Pulmonary artery endothelial cell (primary cell): ENCODE results near the gene SMTNL2. TPM values are rescaled to one million over a fixed set of nuclear protein-coding genes. Genes with fewer than 3 reads are reported as not detected.
"Not testable (repeated sequence)": the region's sequence is repeated elsewhere in the genome, so short reads cannot be mapped to it uniquely, and the experiment has no call there.

ENCODE experiments used
- DNase-seq: peaks from one replicate; pipeline ENCODE4 v3.0.0-alpha.2; 2011; ENCODE audit warnings: low read depth, low spot score
- total RNA-seq: library from RNA; depleted of rRNA; stranded (reverse); fragments of >200 nt; gene quantifications from 2 replicates; pipeline ENCODE4 v1.2.3, GENCODE V29; 2014

SMTNL2 gene
- total RNA-seq, 1 donor from 2014 or later, result not detected

DNA sequence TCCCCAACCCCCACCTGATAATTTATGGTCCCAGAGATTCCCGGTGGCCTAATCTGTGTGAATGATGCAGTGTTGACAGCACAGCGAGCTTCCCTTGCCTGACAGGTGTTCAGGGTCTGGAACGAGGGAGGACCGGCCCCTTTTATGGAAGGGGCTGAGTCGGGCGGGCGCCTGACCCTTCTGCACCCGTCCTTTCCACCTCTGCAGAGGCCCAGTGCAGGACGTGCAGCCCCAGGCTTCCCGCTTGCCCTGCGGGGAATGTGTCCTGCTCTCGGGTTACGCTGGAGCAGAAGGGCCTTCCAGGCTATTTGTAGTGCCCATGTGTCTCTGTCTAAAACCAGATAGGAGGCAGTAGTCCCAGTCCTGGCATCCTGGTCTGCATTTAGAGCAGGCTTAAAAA, 16.2 kb downstream of the SMTNL2 start:
- DNase-seq, result no peak

- DNase-seq, result no peak
Observed at GRCh38 chr17:4601326-4601725, 17.0 kb downstream of the SMTNL2 start.

DNA sequence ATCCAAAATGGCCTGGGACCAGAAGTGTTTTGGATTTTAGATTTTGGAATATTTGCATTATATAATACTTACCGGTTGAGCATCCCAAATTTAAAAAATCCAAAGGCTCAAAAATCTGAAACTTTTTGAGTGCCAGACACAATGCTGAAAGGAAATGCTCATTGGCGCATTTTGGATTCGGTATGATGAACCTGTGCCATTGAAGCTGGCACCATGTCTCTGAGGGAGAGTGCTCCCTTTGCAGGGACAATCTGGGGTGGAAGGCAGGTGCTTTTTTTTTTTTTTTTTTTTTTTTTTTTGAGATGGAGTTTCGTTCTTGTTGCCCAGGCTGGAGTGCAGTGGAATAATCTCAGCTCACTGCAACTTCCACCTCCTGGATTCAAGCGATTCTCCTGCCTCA, 17.7 kb downstream of the SMTNL2 start:
- no peak for DNase-seq

GRCh38 chr17:4604111-4604644, 19.8 kb downstream of the SMTNL2 start:
- DNase-seq, result no peak

DNA sequence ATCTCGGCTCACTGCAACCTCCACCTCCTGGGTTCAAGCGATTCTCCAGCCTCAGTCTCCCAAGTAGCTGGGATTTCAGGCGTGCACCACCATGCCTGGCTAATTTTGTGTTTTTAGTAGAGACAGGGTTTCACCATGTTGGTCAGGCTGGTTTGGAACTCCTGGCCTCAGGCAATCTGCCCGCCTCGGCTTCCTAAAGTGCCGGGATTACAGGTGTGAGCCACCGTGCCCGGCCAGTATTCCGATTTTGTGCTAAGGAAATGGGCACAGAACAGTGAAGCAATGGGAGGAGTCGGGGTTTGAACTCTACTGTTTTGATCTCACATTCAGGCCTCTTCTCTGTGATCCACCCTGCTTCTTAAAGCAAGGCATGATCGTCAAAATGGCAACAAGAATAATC, 20.4 kb downstream of the SMTNL2 start:
- not testable (repeated sequence) for DNase-seq

DNA sequence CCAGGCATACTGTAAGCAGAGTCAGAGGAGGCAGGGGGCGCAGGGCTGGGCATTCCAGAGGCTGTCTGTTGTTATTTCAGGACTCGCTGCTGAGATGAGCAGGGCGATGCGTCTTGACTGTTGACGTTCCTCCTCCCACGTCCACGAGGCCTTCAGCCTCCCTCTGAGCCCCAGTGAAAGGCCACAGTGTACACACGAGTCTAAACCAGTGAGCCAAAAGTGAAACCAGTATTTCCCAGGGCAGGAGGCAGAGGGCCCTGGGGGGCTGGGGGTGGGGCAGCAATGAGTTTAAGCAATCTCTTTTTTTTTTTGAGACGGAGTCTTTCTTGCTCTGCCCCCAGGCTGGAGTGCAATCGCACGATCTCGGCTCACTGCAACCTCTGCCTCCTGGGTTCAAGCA, 21.5 kb downstream of the SMTNL2 start:
- no peak for DNase-seq

- no peak for DNase-seq
Observed at GRCh38 chr17:4607261-4607741, 23.0 kb downstream of the SMTNL2 start.

DNA sequence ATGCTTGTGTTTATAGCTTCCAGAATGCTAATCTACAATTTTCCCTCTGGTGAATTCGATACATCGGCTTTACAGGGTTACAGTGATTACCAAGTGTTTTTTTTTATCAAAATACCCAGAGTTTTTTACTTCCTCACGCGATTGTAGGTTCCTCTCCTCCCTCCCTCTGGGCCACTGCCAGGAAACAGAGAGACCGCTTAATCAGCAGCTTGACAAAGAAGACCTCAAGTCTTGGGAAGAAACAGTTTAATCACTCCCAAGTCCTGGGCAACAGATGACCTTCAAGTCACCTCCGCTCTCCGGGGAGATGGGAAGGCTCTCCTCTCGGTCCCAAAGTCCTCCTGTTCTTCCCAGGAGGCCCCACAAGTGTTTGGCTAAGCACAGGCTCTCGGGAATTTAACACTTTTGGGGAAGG, 23.5 kb downstream of the SMTNL2 start:
- no peak for DNase-seq

DNA sequence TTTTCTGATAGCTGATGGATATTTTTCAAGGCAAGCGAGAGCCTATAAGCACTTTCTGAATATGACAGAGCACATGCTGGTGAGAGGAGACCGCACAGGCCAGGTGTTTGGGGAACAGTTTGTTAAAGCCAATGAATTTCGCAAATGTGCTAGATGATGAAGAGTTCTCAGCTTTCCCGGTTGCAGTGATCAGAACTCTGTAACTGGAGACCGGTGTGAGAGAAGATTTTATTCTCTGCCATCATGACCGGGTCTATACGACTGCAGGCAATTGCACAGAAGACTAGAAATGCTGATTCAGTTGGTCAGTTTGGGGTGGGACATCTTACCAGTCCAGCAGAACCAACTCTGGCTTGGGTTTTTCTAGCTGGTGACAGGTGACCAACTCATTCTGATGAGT, 25.4 kb downstream of the SMTNL2 start:
- no peak for DNase-seq

GRCh38 chr17:4610162-4610561, 25.8 kb downstream of the SMTNL2 start:
- no peak for DNase-seq

DNA sequence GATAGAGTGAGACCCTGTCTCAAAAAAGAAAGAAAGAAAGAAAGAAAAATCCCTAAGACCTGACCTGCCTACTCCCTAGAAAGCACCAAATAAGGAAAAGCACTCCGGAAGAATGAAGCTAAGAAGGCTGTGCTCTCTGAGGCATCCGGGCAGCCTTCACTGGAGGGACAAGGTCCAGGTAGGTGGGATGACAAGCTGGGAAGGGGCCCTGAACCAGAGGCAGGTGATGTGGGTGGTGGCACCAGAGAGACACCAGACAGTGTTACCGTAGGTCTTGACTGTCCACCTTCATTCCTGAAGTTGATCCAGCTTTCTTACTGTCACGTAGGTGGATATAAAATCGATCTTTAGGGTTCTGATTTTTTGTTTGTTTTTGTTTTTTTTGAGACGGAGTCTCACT, 26.3 kb downstream of the SMTNL2 start:
- no peak for DNase-seq

GRCh38 chr17:4616476-4616875, 32.1 kb downstream of the SMTNL2 start:
- DNase-seq, result no peak

- DNase-seq, result no peak
Observed at GRCh38 chr17:4617090-4617489, 32.8 kb downstream of the SMTNL2 start.

GRCh38 chr17:4617590-4618351, 33.4 kb downstream of the SMTNL2 start:
- no peak for DNase-seq

DNA sequence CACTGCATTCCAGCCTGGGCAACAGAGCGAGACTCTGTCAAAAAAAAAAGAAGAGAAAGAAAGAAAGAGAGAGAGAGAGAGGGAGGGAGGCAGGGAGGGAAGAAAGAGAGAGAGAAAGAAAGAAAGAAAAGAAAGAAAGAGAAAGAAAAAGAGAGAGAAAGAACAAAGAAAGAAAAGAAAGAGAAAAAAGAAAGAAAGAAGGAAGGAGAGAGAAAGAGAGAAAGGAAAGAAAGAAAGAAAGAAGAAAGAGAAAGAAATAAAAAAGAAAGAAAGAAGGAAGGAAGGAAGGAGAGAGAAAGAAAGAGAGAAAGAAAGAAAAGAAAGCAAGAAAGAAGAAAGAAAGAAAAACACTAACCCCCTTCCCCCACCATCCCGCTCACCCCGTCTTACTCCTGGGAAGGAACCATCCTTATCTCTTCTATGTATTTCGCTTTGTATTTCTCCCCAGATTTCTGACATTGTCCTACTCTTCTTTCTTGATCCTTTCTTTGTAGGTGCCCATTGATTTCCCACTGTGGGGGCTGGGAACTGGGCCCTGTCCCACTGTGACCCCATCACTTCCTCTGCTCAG, 36.3 kb downstream of the SMTNL2 start:
- no peak for DNase-seq

- no peak for DNase-seq
Observed at GRCh38 chr17:4622375-4622774, 38.0 kb downstream of the SMTNL2 start.

- no peak for DNase-seq
Observed at GRCh38 chr17:4623249-4623648, 38.9 kb downstream of the SMTNL2 start.

GRCh38 chr17:4624451-4624911, 40.2 kb downstream of the SMTNL2 start:
- DNase-seq, result not testable (repeated sequence)

DNA sequence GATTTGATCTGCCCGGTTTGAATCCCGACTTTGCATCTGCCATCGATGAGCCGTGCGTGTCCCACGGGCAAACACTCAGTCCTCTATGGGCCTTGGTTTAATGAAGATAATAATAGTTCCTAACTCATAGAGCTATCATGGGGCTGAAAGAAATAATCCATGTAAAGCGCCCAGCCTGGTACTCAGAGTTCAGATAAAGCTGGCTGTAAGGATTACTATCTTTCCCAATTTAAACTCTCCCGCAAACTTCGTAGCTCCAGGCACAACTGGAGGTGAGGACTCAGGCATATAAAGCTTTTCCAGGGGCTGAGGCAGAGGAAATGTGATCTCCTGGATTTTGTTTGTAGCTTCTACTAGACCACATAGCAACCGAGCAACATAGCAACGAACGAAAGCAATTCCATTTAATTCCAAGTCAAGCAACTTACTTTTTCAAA, 40.9 kb downstream of the SMTNL2 start:
- no peak for DNase-seq

DNA sequence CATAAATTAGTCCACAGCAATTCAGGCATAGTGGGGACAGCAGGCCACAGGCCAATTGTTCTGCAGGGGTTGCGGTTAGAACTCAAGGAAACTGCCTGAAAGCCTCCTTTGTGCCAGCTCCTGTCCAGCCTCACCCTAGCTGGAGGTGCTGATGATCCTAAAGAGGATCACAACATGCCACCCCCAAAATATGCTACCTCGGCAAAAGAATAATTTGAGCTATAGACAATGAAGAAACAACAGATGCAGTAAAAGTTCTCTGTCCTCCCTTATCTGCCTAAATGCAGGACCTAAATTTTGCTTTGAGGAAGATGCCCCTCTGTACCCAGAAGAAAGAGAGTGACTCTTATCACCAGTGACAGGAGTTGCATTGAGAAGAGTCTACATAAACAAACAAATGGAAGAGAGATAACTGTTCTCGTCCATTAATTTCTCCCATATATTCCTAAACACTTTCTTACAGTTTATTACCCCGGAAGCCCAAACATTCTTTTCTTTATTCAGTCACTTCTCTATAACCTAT, 42.5 kb downstream of the SMTNL2 start:
- no peak for DNase-seq

GRCh38 chr17:4631431-4631830, 47.1 kb downstream of the SMTNL2 start:
- no peak for DNase-seq

GRCh38 chr17:4631836-4632580, 47.7 kb downstream of the SMTNL2 start:
- no peak for DNase-seq
